H9 (cell line): ENCODE data around the gene HDAC3. TPM values are rescaled to one million over a fixed set of nuclear protein-coding genes. Genes with fewer than 3 reads are reported as not detected.

Source experiments
- DNase-seq: peaks from one replicate; pipeline ENCODE4 v3.0.0-alpha.2; 2017
- H2AFZ ChIP-seq: one replicate; pipeline ENCODE4 v1.6.1; 2013; ENCODE audit warnings: mild to moderate bottlenecking, low read length, control low read depth, moderate library complexity
- H2AK5ac ChIP-seq: 2 replicates; pipeline ENCODE4 v1.6.1; 2013; ENCODE audit warnings: low read length, control low read depth, mixed read lengths; ENCODE audit not compliant: insufficient read length
- H2BK120ac ChIP-seq: one replicate; pipeline ENCODE4 v1.6.1; 2013; ENCODE audit warnings: low read depth, mild to moderate bottlenecking, low read length, control low read depth, inconsistent platforms; ENCODE audit not compliant: poor library complexity, severe bottlenecking
- H2BK12ac ChIP-seq: 2 replicates; pipeline ENCODE4 v1.6.1; 2013; ENCODE audit warnings: low read length, control low read depth, mixed read lengths, low read depth; ENCODE audit not compliant: insufficient read length
- H2BK15ac ChIP-seq: 2 replicates; pipeline ENCODE4 v1.6.1; 2013; ENCODE audit warnings: low read depth, low read length, control low read depth
- H2BK20ac ChIP-seq: one replicate; pipeline ENCODE4 v1.6.1; 2013; ENCODE audit warnings: low read depth, mild to moderate bottlenecking, low read length, control low read depth, inconsistent platforms; ENCODE audit not compliant: poor library complexity, severe bottlenecking
- H2BK5ac ChIP-seq: 2 replicates; pipeline ENCODE4 v1.6.1; 2013; ENCODE audit warnings: low read length, control low read depth, mixed read lengths; ENCODE audit not compliant: insufficient read length
- H3K14ac ChIP-seq: 2 replicates; pipeline ENCODE4 v1.6.1; 2013; ENCODE audit warnings: low read length, control low read depth; ENCODE audit not compliant: insufficient read depth
- H3K18ac ChIP-seq: 2 replicates; pipeline ENCODE4 v1.6.1; 2013; ENCODE audit warnings: low read depth, mild to moderate bottlenecking, mixed read lengths, low read length, control low read depth; ENCODE audit not compliant: insufficient read length
- H3K23ac ChIP-seq: 2 replicates; pipeline ENCODE4 v1.6.1; 2013; ENCODE audit warnings: low read length, control low read depth, mixed read lengths, low read depth; ENCODE audit not compliant: insufficient read length
- H3K23me2 ChIP-seq: 2 replicates; pipeline ENCODE4 v1.6.1; 2013; ENCODE audit warnings: low read depth, mild to moderate bottlenecking, mixed read lengths, low read length, control low read depth; ENCODE audit not compliant: insufficient read length, poor library complexity, severe bottlenecking
- H3K27ac ChIP-seq: 2 replicates; pipeline ENCODE4 v1.5.1; 2013; ENCODE audit warnings: low read length, control low read depth, mixed read lengths, low read depth; ENCODE audit not compliant: insufficient read length
- H3K27me3 ChIP-seq: 2 replicates; pipeline ENCODE4 v1.6.1; 2013; ENCODE audit warnings: low read length, control low read depth, inconsistent platforms; ENCODE audit not compliant: insufficient read depth
- H3K4ac ChIP-seq: 2 replicates; pipeline ENCODE4 v1.6.1; 2013; ENCODE audit warnings: low read depth, mild to moderate bottlenecking, control low read depth, inconsistent platforms, low read length, moderate library complexity
- H3K4me1 ChIP-seq: 2 replicates; pipeline ENCODE4 v1.6.1; 2013; ENCODE audit warnings: low read length, control low read depth, inconsistent platforms; ENCODE audit not compliant: insufficient read depth
- H3K4me2 ChIP-seq: 2 replicates; pipeline ENCODE4 v1.6.1; 2013; ENCODE audit warnings: low read length, control low read depth, mixed read lengths; ENCODE audit not compliant: insufficient read length, insufficient read depth
- H3K56ac ChIP-seq: 2 replicates; pipeline ENCODE4 v1.6.1; 2013; ENCODE audit warnings: low read depth, mild to moderate bottlenecking, mixed read lengths, low read length, control low read depth; ENCODE audit not compliant: insufficient read length
- H3K79me1 ChIP-seq: 2 replicates; pipeline ENCODE4 v1.6.1; 2013; ENCODE audit warnings: low read depth, mild to moderate bottlenecking, moderate library complexity, low read length, control low read depth, inconsistent platforms; ENCODE audit not compliant: insufficient read depth, poor library complexity, severe bottlenecking
- H3K79me2 ChIP-seq: 2 replicates; pipeline ENCODE4 v1.6.1; 2013; ENCODE audit warnings: low read length, control low read depth, inconsistent platforms; ENCODE audit not compliant: insufficient read depth
- H3K9ac ChIP-seq: 2 replicates; pipeline ENCODE4 v1.6.1; 2013; ENCODE audit warnings: low read length, control low read depth, mixed read lengths; ENCODE audit not compliant: insufficient read length; ENCODE audit errors: extremely low read depth
- H3K9me3 ChIP-seq: one replicate; pipeline ENCODE4 v1.6.1; 2013; ENCODE audit warnings: low read depth, low read length, inconsistent platforms; ENCODE audit not compliant: control insufficient read depth
- H3T11ph ChIP-seq: one replicate; pipeline ENCODE4 v1.6.1; 2013; ENCODE audit warnings: mild to moderate bottlenecking, low read length, control low read depth, inconsistent platforms
- H4K20me1 ChIP-seq: one replicate; pipeline ENCODE4 v1.6.1; 2013; ENCODE audit not compliant: control insufficient read depth, insufficient read length, insufficient read depth
- H4K5ac ChIP-seq: 2 replicates; pipeline ENCODE4 v1.6.1; 2013; ENCODE audit warnings: low read depth, mild to moderate bottlenecking, mixed read lengths, low read length, control low read depth; ENCODE audit not compliant: insufficient read length
- H4K8ac ChIP-seq: replicated peaks from 2 replicates; pipeline ENCODE4 v1.6.1; 2013; ENCODE audit warnings: low read length, control low read depth, mixed read lengths, low read depth; ENCODE audit not compliant: insufficient read length
- H4K91ac ChIP-seq: 2 replicates; pipeline ENCODE4 v1.6.1; 2013; ENCODE audit warnings: low read depth, mild to moderate bottlenecking, moderate library complexity, mixed read lengths, low read length, control low read depth; ENCODE audit not compliant: insufficient read length
- H3K27ac Mint-ChIP-seq, 3 experiments: 2 replicates in 2 of 3; 3 replicates in 1 of 3; pipeline ENCODE4 v1.8.0; 2020 to 2021; ENCODE audit warnings: mixed read lengths in 3 of 3, mild to moderate bottlenecking in 1 of 3, moderate library complexity in 1 of 3
- H3K27me3 Mint-ChIP-seq: 2 replicates; pipeline ENCODE4 v1.8.0; 2021; ENCODE audit warnings: low read depth, mild to moderate bottlenecking, moderate library complexity, mixed read lengths
- H3K36me3 Mint-ChIP-seq, 3 experiments: 2 replicates in 2 of 3; 3 replicates in 1 of 3; pipeline ENCODE4 v1.8.0; 2020 to 2021; ENCODE audit warnings: low read depth in 3 of 3, mixed read lengths in 3 of 3; ENCODE audit not compliant: insufficient read depth in 1 of 3
- H3K4me1 Mint-ChIP-seq, 2 experiments: 2 replicates each; pipeline ENCODE4 v1.8.0; 2020; ENCODE audit warnings: mixed read lengths in 2 of 2
- H3K4me3 Mint-ChIP-seq, 2 experiments: 2 replicates in 1 of 2; 3 replicates in 1 of 2; pipeline ENCODE4 v1.8.0; 2020 to 2021; ENCODE audit warnings: mild to moderate bottlenecking in 2 of 2, mixed read lengths in 2 of 2, moderate library complexity in 1 of 2
- H3K9me3 Mint-ChIP-seq, 2 experiments: 2 replicates in 1 of 2; 3 replicates in 1 of 2; pipeline ENCODE4 v1.8.0; 2020; ENCODE audit warnings: mild to moderate bottlenecking in 2 of 2, mixed read lengths in 2 of 2, moderate library complexity in 1 of 2
- WGBS: extraction: QIAGEN DNeasy Blood & Tissue Kit; methylation state at CpG from one replicate; pipeline ENCODE4 v1.1.7; 2013; ENCODE audit warnings: missing lambda C conversion rate, low lambda C conversion rate, mixed read lengths; ENCODE audit not compliant: insufficient read length; ENCODE audit errors: extremely low coverage; 5-methylcytosine and 5-hydroxymethylcytosine counted together
- total RNA-seq: library from RNA; stranded (reverse); gene quantifications from 2 replicates; pipeline ENCODE4 v1.2.1, GENCODE V29; 2021
- TF ChIP-seq, protein P1 (sequence below): fragments of 200-600 bp; sonication (generic); conservative IDR thresholded peaks from 3 replicates; pipeline ENCODE4 v1.8.0; 2021; ENCODE audit warnings: antibody characterized with exemption, mild to moderate bottlenecking

Gene HDAC3
- total RNA-seq, 1 experiment from 2014 or later = 98.3 TPM

DNA sequence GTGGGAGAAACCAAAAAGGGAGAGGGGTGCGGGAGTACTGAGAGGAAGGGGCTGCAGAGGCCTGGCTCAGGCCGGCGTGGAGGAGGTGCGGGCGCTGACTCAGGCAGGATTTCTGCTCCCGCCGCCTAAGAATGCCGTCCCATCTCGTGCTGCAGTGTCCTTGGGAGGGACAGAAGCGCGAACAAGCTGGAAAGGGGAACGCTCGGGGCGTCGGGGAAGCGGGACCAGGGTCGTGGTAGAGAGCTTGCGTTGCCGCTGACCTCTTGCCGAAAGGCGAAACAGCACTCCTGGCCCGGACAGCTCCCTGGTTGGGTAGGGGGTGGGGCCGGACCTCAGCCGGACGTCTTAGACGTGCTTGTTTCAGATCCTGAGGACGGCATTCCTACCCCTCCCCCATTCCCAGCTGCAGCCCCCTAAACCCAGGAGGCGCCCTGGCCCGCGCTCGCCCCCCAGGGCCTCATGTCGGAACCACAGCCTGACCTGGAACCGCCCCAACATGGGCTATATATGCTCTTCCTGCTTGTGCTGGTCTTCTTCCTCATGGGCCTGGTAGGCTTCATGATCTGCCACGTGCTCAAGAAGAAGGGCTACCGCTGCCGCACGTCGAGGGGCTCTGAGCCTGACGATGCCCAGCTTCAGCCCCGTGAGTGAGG lies 1.2 kb upstream of the HDAC3 start:
- Histone ChIP-seq H3K14ac (peak overlapping the region; percentile 26; the same call in 1 of the 2 replicates), H3K4me2 (peak overlapping the region; percentile 79), H3K4me1 (peaks cover 4% of the 10 kb centered on the region; the same call in 1 of the 2 replicates), H3K23ac (no peak overlapping the region), H4K8ac (no peak overlapping the region), H2BK15ac (no peak overlapping the region), H3K18ac (peak overlapping the region; percentile 3), H3K27me3 (no peaks in the 10 kb centered on the region), H3K9me3 (no peaks in the 10 kb centered on the region), H3K4ac (no peak overlapping the region), H4K91ac (no peak overlapping the region), H2BK12ac (no peak overlapping the region), H2BK20ac (no peak overlapping the region), H3K79me1 (peaks cover 7% of the 10 kb centered on the region), H3K23me2 (peaks cover 14% of the 10 kb centered on the region), H3K9ac (no peak overlapping the region), H4K5ac (no peak overlapping the region), H3T11ph (no peak overlapping the region), H2AFZ (no peak overlapping the region), H3K27ac (no peak overlapping the region), H2AK5ac (no peak overlapping the region), H3K56ac (no peak overlapping the region), H3K79me2 (peaks cover 10% of the 10 kb centered on the region; the same call in 1 of the 2 replicates), H2BK5ac (no peak overlapping the region), H2BK120ac (no peak overlapping the region), H4K20me1 (no peaks in the 10 kb centered on the region)
- TF ChIP-seq, protein P1, sequence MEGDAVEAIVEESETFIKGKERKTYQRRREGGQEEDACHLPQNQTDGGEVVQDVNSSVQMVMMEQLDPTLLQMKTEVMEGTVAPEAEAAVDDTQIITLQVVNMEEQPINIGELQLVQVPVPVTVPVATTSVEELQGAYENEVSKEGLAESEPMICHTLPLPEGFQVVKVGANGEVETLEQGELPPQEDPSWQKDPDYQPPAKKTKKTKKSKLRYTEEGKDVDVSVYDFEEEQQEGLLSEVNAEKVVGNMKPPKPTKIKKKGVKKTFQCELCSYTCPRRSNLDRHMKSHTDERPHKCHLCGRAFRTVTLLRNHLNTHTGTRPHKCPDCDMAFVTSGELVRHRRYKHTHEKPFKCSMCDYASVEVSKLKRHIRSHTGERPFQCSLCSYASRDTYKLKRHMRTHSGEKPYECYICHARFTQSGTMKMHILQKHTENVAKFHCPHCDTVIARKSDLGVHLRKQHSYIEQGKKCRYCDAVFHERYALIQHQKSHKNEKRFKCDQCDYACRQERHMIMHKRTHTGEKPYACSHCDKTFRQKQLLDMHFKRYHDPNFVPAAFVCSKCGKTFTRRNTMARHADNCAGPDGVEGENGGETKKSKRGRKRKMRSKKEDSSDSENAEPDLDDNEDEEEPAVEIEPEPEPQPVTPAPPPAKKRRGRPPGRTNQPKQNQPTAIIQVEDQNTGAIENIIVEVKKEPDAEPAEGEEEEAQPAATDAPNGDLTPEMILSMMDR = peak; percentile 63
- Mint-ChIP-seq H3K36me3 (peaks cover 16 to 29% (median 25%) of the 10 kb centered on the region in 3 experiments; a peak in 6 of 7 replicates), H3K27me3 (peaks cover 2% of the 10 kb centered on the region), H3K4me3 (peak overlapping the region; percentile 92 to 96), H3K27ac (peak overlapping the region in 2 of 3 experiments; percentile 24 to 49; a peak in 3 of 7 replicates), H3K9me3 (no peaks in the 10 kb centered on the region; a peak in 1 of 5 replicates), H3K4me1 (peaks cover 22 to 28% of the 10 kb centered on the region in 2 experiments)
- peak; percentile 94 for DNase-seq
- no CpG with 5 or more reads among the region's 40 CpGs for WGBS
